Psoas muscle (tissue), 8 donors: ENCODE data around the gene WDR5. TPM values are rescaled to one million over a fixed set of nuclear protein-coding genes. Genes with fewer than 3 reads are reported as not detected.

Source experiments
- ATAC-seq, 4 donors: fragments of 200-7000 bp; cut with Tn5 transposase; one replicate each; pipeline ENCODE4 v1.9.1; 2020; ENCODE audit warnings: moderate library complexity in 3 of 4, mild to moderate bottlenecking in 2 of 4
- DNase-seq, 2 donors: peaks; one replicate each; pipeline ENCODE4 v3.0.0-alpha.2; 2020
- H3K27ac ChIP-seq: fragments of 200-600 bp; one replicate; pipeline ENCODE4 v1.8.0; 2022
- H3K27me3 ChIP-seq, 3 donors: fragments of 200-600 bp in 1 of 3; one replicate each; pipeline versions ENCODE4 v1.6.1 to v1.8.0; 2013 to 2022; ENCODE audit warnings: low read length in 2 of 3, mild to moderate bottlenecking in 2 of 3, moderate library complexity in 1 of 3; ENCODE audit not compliant: insufficient read depth in 3 of 3
- H3K36me3 ChIP-seq, 2 donors: fragments of 200-600 bp in 1 of 2; one replicate each; pipeline versions ENCODE4 v1.6.1 to v1.8.0; 2013 to 2022; ENCODE audit warnings: low read depth in 1 of 2, mild to moderate bottlenecking in 1 of 2, moderate library complexity in 1 of 2; ENCODE audit not compliant: insufficient read depth in 1 of 2
- H3K4me1 ChIP-seq: fragments of 200-600 bp; one replicate; pipeline ENCODE4 v1.8.0; 2022
- H3K4me3 ChIP-seq: fragments of 200-600 bp; one replicate; pipeline ENCODE4 v1.8.0; 2022; ENCODE audit warnings: mild to moderate bottlenecking
- H3K9me3 ChIP-seq: fragments of 200-600 bp; one replicate; pipeline ENCODE4 v1.8.0; 2022
- CTCF ChIP-seq: fragments of 200-600 bp; IDR thresholded peaks from one replicate; pipeline ENCODE4 v1.8.0; 2022; ENCODE audit warnings: antibody characterized with exemption
- WGBS, 3 donors: extraction: QIAGEN DNeasy Blood & Tissue Kit; methylation state at CpG; one replicate each; pipeline versions ENCODE4 v1.1.6 to v1.1.7; 2013; 5-methylcytosine and 5-hydroxymethylcytosine counted together
- intact Hi-C, 2 donors: fragments of 100-400 bp; cut with DNase I; formaldehyde crosslinking; loops; one replicate each; pipeline versions ENCODE4 v1.11.0 to v1.14.2; 2022
- polyA plus RNA-seq, 3 donors: library from polyadenylated mRNA; stranded (reverse); fragments of 200-250 nt; gene quantifications; one replicate each; pipeline ENCODE4 v1.2.3, GENCODE V29; 2013
- total RNA-seq, 4 donors: library from RNA; stranded (reverse); fragmentation: NEBNext Ultra II Directional in 2 of 4; extraction: Animal tissue kit (Norgen Biotek cat#: 25700) in 2 of 4; gene quantifications; one replicate each; pipeline versions ENCODE4 v1.2.1 to v1.2.4, GENCODE V29; 2021 to 2023
- donor health status: healthy with polysubstance abuse.
- donor health status: DM: no; HTN: no; CAD: no; lungs with moderate emphysema.
- donor health status: Bipolar disorder and iron deficiency.
- donor health status: healthy.
- donor health status: DM: yes; HTN: yes; CAD: no.
- donor health status: DM: no; HTN: no; CAD: no.
- donor health status: DM: no; HTN: no; CAD: no.
- donor health status: DM: yes; HTN: yes; CAD: no.

Gene WDR5
- total and polyA plus RNA-seq, 7 donors: 21.4 to 52.0 (median 30.1) TPM

GRCh38 chr9:134170532-134171315, 34.8 kb downstream of the WDR5 start:
- 25 to 34% (median 27%) methylated on average over 17 of the region's 17 CpGs for WGBS, 3 donors
- Histone ChIP-seq H3K36me3 (no peaks in the 10 kb centered on the region), H3K9me3 (no peaks in the 10 kb centered on the region), H3K27me3 (no peaks in the 10 kb centered on the region), H3K4me1 (peaks cover 5% of the 10 kb centered on the region), H3K4me3 (no peak overlapping the region), H3K27ac (no peak overlapping the region)
- no peak for DNase-seq
- intact Hi-C loops: loop anchor here (2.0 to 10.0 kb wide), 6 partner anchors 47 to 574 kb away; partner anchors contain the start of gene RXRA (in 1 of the 2)
- no peak for TF ChIP-seq CTCF
- no peak for ATAC-seq

DNA sequence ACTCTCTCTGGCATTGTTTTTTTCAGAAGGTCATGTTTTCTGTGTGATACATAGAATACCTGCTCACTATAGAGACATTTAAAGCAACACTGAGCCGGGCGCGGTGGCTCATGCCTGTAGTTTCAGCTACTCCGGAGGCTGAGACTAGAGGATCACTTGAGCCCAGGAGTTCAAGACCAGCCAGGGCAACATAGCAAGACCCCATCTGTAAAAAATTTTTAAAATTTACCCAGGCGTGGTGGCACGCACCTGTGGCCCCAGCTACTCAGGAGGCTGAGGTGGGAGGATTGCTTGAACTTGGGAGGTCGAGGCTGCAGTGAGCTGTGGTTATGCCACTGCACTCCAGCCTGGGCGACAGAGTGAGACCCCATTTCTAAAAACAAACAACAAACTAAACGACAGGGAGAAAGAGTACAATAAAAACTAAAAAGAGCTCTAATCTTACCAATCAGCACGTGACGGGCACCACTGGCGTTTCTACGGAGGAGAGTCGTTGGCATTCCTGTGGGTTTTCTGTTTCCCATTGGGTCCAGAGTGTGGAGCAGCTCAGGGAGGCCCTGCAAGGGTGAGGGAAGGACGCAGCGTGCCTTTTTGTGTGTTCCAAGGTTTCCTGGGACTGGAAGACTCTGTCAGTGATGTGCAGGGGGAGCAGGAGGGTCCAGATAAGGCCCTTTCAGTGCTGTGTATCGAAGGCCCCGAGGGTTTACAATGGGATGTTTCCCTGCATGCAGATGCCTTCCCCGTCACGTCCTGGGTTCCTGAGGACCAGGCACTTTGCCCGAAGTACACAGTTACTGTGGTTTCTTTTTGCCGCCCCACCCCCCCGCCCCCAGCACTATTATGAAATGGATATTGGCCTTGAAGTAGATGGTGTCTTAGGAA, 35.7 kb downstream of the WDR5 start:
- H3K27ac ChIP-seq: peak overlapping the region; percentile 36
- DNase-seq (peak; percentile 41 to 62), ATAC-seq (no peak)
- H3K4me3 ChIP-seq: no peak overlapping the region
- no peaks in the 10 kb centered on the region for H3K9me3 ChIP-seq
- no peaks in the 10 kb centered on the region for H3K27me3 ChIP-seq
- H3K36me3 ChIP-seq: no peaks in the 10 kb centered on the region
- H3K4me1 ChIP-seq: peaks cover 5% of the 10 kb centered on the region
- 74 to 79% (median 74%) methylated on average over 22 to 23 of the region's 23 CpGs for WGBS, 3 donors
- TF ChIP-seq CTCF: no peak
- intact Hi-C loops: loop anchor here (2.0 to 10.0 kb wide), 6 partner anchors 46 to 573 kb away; partner anchors contain the start of gene RXRA (in 1 of the 2)

DNA sequence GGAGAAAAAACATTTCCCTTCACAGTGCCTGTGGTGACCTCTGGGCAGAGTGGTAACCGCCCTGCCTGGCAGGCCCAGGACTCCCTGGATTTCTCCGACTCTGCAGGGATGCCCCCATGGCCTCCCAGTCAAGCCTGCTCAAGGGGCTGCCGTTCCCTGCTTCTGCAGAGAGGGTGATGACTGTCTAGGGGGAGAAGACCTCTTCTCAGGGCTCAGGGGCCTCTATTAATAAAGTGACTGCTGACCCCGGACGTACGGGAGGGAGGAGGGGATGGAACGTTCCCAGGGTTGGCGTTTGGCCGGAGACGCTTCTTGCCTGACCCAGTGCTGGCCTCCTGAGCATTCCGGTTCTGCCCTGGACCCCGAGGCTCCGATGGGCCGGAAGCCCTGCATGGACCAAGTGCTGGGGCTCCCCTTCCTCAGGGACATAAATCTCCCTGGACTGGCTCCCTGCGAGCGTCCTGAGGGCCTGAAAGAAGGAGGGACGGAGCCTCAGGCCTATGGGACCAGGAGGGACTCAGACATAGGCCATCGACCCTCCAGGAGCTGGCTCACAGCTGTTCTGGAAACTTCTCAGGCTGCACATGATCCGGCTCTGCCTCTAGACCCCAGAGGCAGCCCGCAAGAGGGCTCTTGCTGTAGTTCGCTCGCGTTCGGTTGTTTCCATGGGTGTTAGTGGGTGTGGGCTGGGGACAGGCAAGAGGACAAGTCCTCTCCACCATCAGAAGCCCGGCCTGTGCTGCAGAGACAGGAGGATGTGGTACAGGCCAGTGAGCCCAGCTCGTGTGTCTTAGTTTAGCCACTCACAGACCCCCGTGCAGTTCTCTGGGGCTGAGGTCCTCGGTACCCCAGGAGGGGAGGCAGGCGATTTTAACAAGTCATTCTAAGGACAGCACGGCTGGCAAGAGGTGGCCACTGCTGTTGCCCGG, 36.6 kb downstream of the WDR5 start:
- no peaks in the 10 kb centered on the region for H3K9me3 ChIP-seq
- intact Hi-C loops: loop anchor here (2.0 to 10.0 kb wide), 5 partner anchors 45 to 572 kb away; partner anchors contain the start of gene RXRA (in 1 of the 2)
- ATAC-seq (no peak), DNase-seq (peak in 1 of 2 donors; percentile 77)
- H3K27ac ChIP-seq: peak overlapping the region; percentile 36
- TF ChIP-seq CTCF: no peak
- 81 to 85% (median 83%) methylated on average over 31 of the region's 31 CpGs for WGBS, 3 donors
- H3K4me3 ChIP-seq: no peak overlapping the region
- peaks cover 5% of the 10 kb centered on the region for H3K4me1 ChIP-seq
- H3K27me3 ChIP-seq: no peaks in the 10 kb centered on the region
- H3K36me3 ChIP-seq: no peaks in the 10 kb centered on the region
